DMS114 treated with DMSO at 0.1 percent for 48 hours (cell line): ENCODE results near the gene KLHL2.

Experiments
- DNase-seq: peaks from one replicate; lab custom pipeline; 2025; ENCODE audit not compliant: unreplicated experiment; lab: John Stamatoyannopoulos, UW

Gene KLHL2

DNA sequence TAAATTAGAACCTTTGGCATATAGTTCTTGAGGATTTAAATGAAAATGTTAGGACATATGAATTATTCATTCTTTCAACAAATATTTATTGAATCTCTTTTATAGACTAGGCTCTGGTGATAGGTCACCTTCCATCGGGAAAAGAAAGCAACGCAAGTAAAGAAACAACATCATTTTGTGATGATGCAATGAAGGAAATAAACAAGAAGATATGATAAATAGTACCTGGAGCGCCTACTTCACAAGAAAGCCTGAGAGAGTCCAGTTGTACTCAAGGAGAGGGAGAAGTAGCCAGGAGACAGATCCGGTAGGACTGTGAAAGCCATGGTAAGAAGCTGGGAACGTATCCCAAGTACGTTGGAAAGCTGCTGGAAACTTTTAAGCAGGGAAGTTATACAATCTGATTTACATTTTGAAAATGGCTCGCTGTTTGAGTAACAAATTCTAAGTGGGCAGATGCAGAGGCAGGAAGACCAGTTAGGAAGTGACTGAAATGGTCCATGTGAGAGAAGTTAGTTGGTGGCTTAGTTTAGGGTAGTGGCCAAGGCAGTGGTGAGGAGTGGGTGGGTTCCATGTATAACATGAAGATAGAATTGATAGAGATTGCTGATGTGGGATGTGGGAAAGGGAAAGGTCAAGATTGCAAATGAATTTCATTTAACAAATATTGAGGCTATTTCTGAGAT, 153.8 kb downstream of the KLHL2 start:
- no peak for DNase-seq

DNA sequence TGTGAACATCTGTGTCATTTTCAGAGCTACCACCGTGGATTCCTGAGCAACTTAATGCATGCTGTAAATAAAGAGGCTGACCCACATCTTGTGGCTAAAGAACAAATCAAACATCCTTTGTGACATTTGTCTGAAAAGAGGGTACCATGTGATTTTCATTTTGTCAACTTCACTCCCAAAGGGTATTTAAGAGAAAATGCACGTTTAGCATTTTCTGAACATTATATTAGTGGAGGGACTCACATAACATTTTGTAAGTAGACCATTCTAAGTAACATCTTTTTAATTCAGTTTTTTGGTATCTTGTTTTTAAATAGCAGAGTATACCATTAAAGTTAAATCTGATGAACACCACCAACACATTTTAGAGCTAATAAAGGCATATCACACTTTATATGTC, 154.4 kb downstream of the KLHL2 start:
- DNase-seq, result no peak

DNA sequence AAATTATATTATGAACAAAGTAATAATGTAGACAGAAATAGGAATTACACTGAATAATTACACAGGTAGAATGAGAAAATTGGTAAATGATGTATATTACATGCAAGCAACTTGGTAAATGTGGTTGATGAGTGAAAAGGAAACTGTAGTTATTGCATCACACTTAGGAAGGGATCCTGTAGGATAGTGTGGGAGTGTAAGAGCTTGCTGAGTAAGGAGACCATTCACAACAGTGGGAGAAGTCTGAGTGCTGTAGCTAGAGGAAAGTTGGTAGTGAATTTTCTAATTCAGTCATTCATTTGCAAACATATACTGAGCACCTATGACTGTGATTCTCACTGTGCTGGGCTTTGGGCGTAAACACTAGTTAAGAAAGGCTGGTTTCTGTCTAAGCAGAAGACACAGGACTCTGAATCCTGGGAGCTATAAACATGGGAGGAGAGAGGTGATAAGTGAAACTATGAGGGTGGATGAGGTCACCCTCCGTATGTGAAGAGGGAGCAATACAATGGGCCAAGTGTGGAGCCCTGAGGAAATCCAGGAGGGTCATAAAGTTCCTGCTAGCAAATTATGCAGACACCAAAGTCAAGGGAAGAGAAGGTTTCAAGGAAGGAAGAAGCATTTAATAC, 157.2 kb downstream of the KLHL2 start:
- no peak for DNase-seq

DNA sequence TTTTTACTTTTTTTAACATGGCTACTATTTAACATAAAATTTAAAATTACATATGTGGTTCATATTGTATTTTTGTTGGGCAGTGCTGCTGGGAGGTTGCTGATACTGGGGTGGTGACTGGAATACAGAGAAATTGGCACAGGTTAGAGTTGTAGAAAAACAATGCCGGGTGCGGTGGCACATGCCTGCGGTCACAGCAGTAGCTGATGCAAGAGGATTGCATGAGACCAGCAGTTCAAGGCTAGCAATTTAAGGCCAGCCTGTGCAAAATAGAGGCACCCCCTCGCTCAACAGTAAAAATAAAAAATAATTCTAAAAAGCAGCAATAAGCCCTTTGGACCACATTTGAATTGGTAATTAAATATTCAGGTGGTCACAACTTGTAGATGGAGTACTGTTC, 159.7 kb downstream of the KLHL2 start:
- no peak for DNase-seq

DNA sequence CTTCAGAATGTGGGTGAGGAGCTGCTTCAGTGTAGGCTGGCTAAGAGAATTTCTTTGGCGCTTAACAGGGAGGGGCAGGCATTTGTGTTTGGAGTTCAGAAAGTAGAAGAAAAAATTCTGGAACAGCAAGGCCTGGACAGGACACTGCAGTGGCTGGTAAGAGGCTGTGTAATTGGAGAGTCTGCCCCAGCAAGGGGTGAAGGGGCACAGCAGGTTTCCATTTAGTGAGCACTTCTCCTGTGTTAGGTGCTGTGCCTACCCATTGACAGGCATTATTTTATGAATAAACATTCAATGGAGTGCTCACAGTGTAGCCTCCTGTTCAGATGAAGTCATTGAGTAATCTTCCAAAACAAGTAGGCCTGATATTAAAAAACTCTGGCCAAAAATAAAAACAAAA, 160.8 kb downstream of the KLHL2 start:
- no peak for DNase-seq

DNA sequence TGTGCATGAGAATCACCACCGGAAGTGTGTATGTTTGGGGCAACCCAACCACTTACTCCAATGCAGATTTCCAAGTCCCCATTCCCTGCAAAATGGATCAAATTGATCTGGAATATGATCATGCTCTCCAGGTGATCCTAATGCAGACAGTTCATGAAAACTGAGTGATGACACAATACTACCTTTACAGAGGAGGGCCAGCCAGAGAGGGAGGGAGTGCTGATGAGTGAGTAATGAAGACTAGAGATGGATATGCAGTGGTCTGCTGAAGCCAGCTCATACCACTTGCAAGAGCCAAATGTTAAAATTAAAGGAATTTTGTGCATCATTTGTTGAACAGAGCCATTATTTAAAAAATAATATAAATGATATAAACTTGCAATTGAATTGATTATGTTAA, 161.2 kb downstream of the KLHL2 start:
- DNase-seq, result no peak

DNA sequence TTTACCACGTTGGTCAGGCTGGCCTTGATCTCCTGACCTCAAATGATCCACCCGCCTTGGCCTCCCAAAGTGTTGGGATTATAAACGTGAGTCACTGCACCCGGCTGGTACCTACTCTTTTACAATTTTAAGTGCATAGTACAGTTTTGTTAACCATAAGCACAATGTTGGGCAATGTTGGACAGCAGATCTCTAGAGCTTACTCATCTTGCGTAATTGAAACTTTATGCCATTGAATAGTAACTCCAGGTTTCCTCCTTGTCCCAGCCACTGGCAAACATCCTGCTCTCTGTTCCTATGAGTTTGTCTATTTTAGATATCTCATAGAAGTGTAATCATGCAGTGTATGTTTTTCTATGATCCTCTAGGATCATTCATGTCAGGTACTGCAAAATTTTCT, 162.2 kb downstream of the KLHL2 start:
- no peak for DNase-seq

DNA sequence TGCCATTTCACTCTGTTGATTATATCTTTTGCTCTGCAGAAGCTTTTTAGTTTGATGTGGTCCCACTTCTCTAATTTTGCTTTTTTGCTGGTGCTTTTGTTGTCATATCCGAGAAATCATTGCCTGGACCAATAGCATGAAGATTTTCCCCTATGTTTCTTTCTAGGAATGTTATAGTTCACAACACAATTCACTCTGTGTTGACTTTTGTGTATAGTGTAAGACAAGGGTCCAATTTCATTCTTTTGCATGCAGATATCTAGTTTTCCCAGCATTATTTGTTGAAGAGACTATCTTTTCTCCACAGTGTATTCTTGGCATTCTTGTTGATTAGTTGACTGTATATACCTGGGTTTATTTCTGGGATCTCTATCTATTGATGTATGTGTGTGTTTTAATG, 163.2 kb downstream of the KLHL2 start:
- no peak for DNase-seq
